Measurements from ENCODE around the gene TECPR1.

TECPR1 gene

GRCh38 chr7:98251601-98252424 is at the start of gene TECPR1:
TECPR1 (minus strand) TSS chr7:98252232; CDS start chr7:98246146, 6,086 bp downstream.
- DNase-seq = peak; percentile 94

GRCh38 chr7:98300595-98301372 is 48.8 kb upstream of the TECPR1 start:
- no peak for DNase-seq

GRCh38 chr7:98297626-98298286 is 45.7 kb upstream of the TECPR1 start:
- no peak for DNase-seq

- DNase-seq = no peak
These were observed 44.8 kb upstream of the TECPR1 start for GRCh38 chr7:98296833-98297232.

- no peak for DNase-seq
These were observed 43.6 kb upstream of the TECPR1 start for GRCh38 chr7:98295467-98296192.

- DNase-seq = peak; percentile 80
These were observed 42.9 kb upstream of the TECPR1 start for GRCh38 chr7:98294798-98295382.

GRCh38 chr7:98294326-98294725 is 42.3 kb upstream of the TECPR1 start:
- DNase-seq = no peak

- no peak for DNase-seq
These were observed 41.7 kb upstream of the TECPR1 start for GRCh38 chr7:98293746-98294145.

GRCh38 chr7:98293265-98293664 is 41.2 kb upstream of the TECPR1 start:
- no peak for DNase-seq

- DNase-seq = no peak
These were observed 39.7 kb upstream of the TECPR1 start for GRCh38 chr7:98291717-98292116.

GRCh38 chr7:98289333-98289875 is 37.4 kb upstream of the TECPR1 start:
- no peak for DNase-seq

GRCh38 chr7:98288064-98288823 is 36.2 kb upstream of the TECPR1 start:
- no peak for DNase-seq

- DNase-seq = no peak
These were observed 35.5 kb upstream of the TECPR1 start for GRCh38 chr7:98287486-98287959.

- no peak for DNase-seq
These were observed 34.9 kb upstream of the TECPR1 start for GRCh38 chr7:98286701-98287485.

- no peak for DNase-seq
These were observed 34.1 kb upstream of the TECPR1 start for GRCh38 chr7:98286093-98286539.

- no peak for DNase-seq
These were observed 33.4 kb upstream of the TECPR1 start for GRCh38 chr7:98285157-98286092.

- DNase-seq = peak; percentile 74
These were observed 32.5 kb upstream of the TECPR1 start for GRCh38 chr7:98284335-98285036.

- DNase-seq = no peak
These were observed 31.8 kb upstream of the TECPR1 start for GRCh38 chr7:98283887-98284222.
